ENCODE measurements around the gene RCAN1.

Gene RCAN1

DNA sequence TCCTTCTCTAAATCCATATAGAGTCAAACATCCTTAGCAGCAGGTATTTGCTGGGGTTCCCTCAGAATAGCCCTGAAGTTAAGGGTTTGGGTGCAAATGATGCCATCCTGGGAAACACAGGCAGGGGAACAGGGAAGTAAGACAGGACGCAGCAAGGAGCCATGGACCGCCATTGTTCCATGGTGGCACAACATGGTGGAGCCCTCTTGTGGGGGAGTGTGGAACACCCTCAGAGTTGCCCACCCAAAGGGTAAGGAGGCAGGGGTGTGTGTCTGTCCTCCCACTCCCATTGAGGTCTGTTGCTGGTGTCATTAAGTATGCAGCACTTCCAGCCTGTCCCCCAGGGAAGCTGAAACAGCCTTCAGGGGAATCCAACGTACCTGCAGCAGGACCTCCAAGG is 20.4 kb upstream of the RCAN1 start:
- Mint-ChIP-seq H3K27me3 (no peaks in the 10 kb centered on the region), H3K4me1 (ENCODE audit: low read depth) (peaks cover 12% of the 10 kb centered on the region), H3K4me3 (no peak overlapping the region), H3K9me3 (ENCODE audit: low read depth) (no peaks in the 10 kb centered on the region), H3K27ac (no peak overlapping the region), H3K36me3 (peaks cover 2% of the 10 kb centered on the region)

GRCh38 chr21:34632498-34632897 is 17.6 kb upstream of the RCAN1 start:
- Mint-ChIP-seq H3K4me1 (ENCODE audit: low read depth) (no peaks in the 10 kb centered on the region), H3K36me3 (no peaks in the 10 kb centered on the region), H3K27me3 (no peaks in the 10 kb centered on the region), H3K4me3 (no peak overlapping the region), H3K27ac (no peak overlapping the region), H3K9me3 (ENCODE audit: low read depth) (no peaks in the 10 kb centered on the region)

- no peak overlapping the region for H3K27ac Mint-ChIP-seq
- no peaks in the 10 kb centered on the region for H3K27me3 Mint-ChIP-seq
- H3K36me3 Mint-ChIP-seq = no peaks in the 10 kb centered on the region
- H3K4me3 Mint-ChIP-seq = no peak overlapping the region
- no peaks in the 10 kb centered on the region for H3K9me3 Mint-ChIP-seq (ENCODE audit: low read depth)
- no peaks in the 10 kb centered on the region for H3K4me1 Mint-ChIP-seq (ENCODE audit: low read depth)
These were observed 15.7 kb upstream of the RCAN1 start for GRCh38 chr21:34630536-34631143.

GRCh38 chr21:34626131-34626530 is 11.2 kb upstream of the RCAN1 start:
- no peak overlapping the region for H3K27ac Mint-ChIP-seq
- no peak overlapping the region for H3K4me3 Mint-ChIP-seq
- H3K36me3 Mint-ChIP-seq = no peaks in the 10 kb centered on the region
- peaks cover 3% of the 10 kb centered on the region for H3K27me3 Mint-ChIP-seq
- H3K9me3 Mint-ChIP-seq (ENCODE audit: low read depth) = no peaks in the 10 kb centered on the region
- no peaks in the 10 kb centered on the region for H3K4me1 Mint-ChIP-seq (ENCODE audit: low read depth)

GRCh38 chr21:34625030-34625593 is 10.2 kb upstream of the RCAN1 start:
- Mint-ChIP-seq H3K4me3 (no peak overlapping the region), H3K9me3 (ENCODE audit: low read depth) (no peaks in the 10 kb centered on the region), H3K27me3 (peaks cover 3% of the 10 kb centered on the region), H3K4me1 (ENCODE audit: low read depth) (no peaks in the 10 kb centered on the region), H3K36me3 (no peaks in the 10 kb centered on the region), H3K27ac (no peak overlapping the region)

DNA sequence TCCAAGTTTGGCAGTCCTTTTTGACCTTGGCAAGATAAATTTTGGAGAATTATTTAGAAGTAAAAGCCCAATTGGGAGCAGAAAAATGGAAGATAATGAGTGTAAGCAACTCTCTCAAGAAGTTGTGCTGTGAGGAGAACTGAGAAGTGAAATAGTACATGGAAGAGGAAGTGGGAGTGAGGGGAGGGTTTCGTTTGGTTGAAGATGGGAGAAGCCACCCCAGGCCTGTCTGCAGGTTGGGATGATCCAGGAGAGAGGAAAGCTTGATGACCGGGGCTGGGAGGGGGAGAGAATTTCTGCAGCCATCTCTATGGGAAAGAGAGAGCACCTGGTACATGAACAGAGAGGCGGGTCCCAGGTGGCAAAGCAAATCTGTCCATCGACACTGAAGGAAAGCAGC is 8.6 kb upstream of the RCAN1 start:
- Mint-ChIP-seq H3K27ac (no peak overlapping the region), H3K27me3 (peaks cover 3% of the 10 kb centered on the region)

DNA sequence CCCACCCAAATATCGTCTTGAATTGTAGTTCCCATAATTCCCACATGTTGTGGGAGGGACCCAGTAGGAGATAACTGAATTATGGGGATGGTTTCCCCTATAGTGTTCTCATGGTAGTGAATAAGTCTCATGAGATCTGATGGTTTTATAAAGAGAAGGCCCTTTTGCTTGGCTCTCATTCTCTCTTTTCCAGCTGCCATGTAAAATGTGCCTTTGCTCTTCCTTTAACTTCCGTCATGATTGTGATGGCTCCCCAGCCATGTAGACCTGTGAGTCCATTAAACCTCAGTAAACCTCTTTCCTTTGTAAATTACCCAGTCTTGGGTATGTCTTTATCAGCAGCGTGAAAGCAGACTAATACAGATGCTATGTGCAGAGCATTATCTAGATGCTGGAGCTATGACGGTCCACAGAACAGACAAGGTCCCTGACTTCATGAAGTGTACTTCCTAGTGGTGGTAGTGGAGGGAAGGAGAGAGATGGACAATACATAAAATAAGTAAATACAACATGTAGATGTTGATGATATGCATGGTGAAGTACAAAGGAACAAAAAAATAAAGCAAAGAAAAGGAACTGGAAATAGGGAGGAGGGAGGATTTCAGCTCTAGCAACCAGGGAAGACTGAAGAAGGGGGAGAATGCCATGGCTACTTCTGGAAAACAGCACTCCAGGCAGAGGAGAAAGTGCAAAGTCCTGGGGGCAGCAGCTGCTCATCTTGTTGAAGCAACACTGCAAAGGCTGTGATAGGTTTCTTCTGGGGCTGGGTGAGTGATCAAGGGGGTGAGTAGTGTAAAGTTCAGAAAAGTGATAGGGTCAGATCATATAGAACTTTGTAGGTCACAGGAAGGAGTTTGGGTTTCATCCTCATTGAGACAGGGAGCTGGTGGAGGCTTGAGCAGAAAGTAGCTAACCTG is 6.8 kb upstream of the RCAN1 start:
- Mint-ChIP-seq H3K36me3 (no peaks in the 10 kb centered on the region), H3K27me3 (peaks cover 3% of the 10 kb centered on the region), H3K9me3 (ENCODE audit: low read depth) (no peaks in the 10 kb centered on the region), H3K27ac (no peak overlapping the region), H3K4me3 (no peak overlapping the region), H3K4me1 (ENCODE audit: low read depth) (no peaks in the 10 kb centered on the region)

More for the DNA sequence above, 8.6 kb upstream of the RCAN1 start:
- H3K4me1 Mint-ChIP-seq (ENCODE audit: low read depth) = no peaks in the 10 kb centered on the region
- H3K9me3 Mint-ChIP-seq (ENCODE audit: low read depth) = no peaks in the 10 kb centered on the region
- no peak overlapping the region for H3K4me3 Mint-ChIP-seq
- H3K36me3 Mint-ChIP-seq = no peaks in the 10 kb centered on the region

DNA sequence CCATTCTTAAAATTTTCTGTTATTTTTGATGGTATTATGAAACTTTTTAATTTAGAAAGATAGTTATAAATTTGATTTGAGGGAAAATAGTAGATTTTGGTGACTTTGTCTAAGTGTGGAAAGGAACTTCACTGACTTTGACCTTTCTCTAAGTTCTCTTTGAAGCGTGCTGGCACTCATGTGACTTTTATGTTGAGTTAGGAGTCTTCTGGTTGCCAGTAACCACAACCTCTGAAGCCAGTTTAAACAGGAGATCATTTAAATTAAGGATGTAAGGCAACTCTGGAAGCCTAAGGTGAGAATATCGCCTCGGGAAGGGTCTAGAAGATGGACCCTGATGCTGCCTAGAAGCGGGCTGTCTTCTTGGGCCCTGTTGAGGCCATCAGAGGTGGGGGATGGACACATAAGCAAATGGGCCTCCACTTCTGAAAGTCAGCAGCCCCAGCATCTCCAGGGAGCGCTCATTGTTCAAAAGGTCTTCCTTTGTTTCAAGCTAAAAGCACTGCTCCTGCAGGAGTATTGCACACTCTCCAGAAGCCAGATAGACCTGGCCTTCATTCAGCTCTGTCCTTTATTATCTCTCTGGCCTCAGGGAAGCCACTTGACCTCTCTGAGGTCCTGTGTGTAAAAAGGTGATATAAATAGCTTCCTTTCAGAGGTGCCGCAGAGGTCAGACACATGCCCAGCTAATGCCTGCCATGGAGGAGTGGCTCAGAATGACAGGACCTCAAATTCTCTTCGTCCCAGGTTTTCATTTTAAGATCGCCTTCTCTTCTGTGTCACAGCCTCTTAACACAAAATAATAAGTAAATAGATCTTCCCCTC is 5.1 kb upstream of the RCAN1 start:
- peaks cover 6% of the 10 kb centered on the region for H3K4me1 Mint-ChIP-seq (ENCODE audit: low read depth)
- H3K27ac Mint-ChIP-seq = no peak overlapping the region
- peaks cover 3% of the 10 kb centered on the region for H3K27me3 Mint-ChIP-seq
- no peak overlapping the region for H3K4me3 Mint-ChIP-seq
- H3K9me3 Mint-ChIP-seq (ENCODE audit: low read depth) = no peaks in the 10 kb centered on the region
- H3K36me3 Mint-ChIP-seq = no peaks in the 10 kb centered on the region

- peaks cover 9% of the 10 kb centered on the region for H3K4me1 Mint-ChIP-seq (ENCODE audit: low read depth)
- H3K9me3 Mint-ChIP-seq (ENCODE audit: low read depth) = no peaks in the 10 kb centered on the region
- no peak overlapping the region for H3K4me3 Mint-ChIP-seq
- H3K27me3 Mint-ChIP-seq = peaks cover 3% of the 10 kb centered on the region
- no peaks in the 10 kb centered on the region for H3K36me3 Mint-ChIP-seq
- no peak overlapping the region for H3K27ac Mint-ChIP-seq
These were observed 4.0 kb upstream of the RCAN1 start for GRCh38 chr21:34618941-34619340.

GRCh38 chr21:34617753-34618339 is 2.9 kb upstream of the RCAN1 start:
- Mint-ChIP-seq H3K27me3 (no peaks in the 10 kb centered on the region), H3K36me3 (no peaks in the 10 kb centered on the region), H3K4me3 (no peak overlapping the region), H3K4me1 (ENCODE audit: low read depth) (peaks cover 18% of the 10 kb centered on the region), H3K9me3 (ENCODE audit: low read depth) (no peaks in the 10 kb centered on the region), H3K27ac (no peak overlapping the region)

DNA sequence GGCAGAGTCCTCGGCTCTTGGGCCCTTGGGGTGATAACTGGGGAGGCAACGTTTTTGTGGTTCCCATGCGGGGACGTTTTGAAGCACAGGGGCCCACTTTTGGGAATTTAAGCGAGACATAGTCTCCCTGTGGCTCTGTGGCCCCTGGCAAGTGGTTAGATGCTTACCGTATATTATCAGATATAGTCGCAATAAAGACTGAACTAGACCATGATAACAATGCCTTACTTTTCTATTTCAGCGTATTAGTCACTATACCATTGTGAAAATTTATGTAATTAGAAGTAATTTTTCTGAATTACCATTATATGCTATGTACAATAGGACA is 538 bp upstream of the RCAN1 start:
- Mint-ChIP-seq H3K4me1 (ENCODE audit: low read depth) (peaks cover 30% of the 10 kb centered on the region), H3K27me3 (no peaks in the 10 kb centered on the region), H3K9me3 (ENCODE audit: low read depth) (no peaks in the 10 kb centered on the region), H3K27ac (peak overlapping the region; percentile 66), H3K36me3 (no peaks in the 10 kb centered on the region), H3K4me3 (peak overlapping the region; percentile 87)

- Mint-ChIP-seq H3K27me3 (no peaks in the 10 kb centered on the region), H3K36me3 (no peaks in the 10 kb centered on the region), H3K4me3 (peak overlapping the region; percentile 91), H3K4me1 (ENCODE audit: low read depth) (peaks cover 30% of the 10 kb centered on the region), H3K9me3 (ENCODE audit: low read depth) (no peaks in the 10 kb centered on the region), H3K27ac (peak overlapping the region; percentile 28)
These were observed 960 bp downstream of the RCAN1 start for GRCh38 chr21:34613679-34614627.

GRCh38 chr21:34612557-34612956 is 2.4 kb downstream of the RCAN1 start:
- no peaks in the 10 kb centered on the region for H3K36me3 Mint-ChIP-seq
- H3K9me3 Mint-ChIP-seq (ENCODE audit: low read depth) = no peaks in the 10 kb centered on the region
- peaks cover 30% of the 10 kb centered on the region for H3K4me1 Mint-ChIP-seq (ENCODE audit: low read depth)
- no peak overlapping the region for H3K27ac Mint-ChIP-seq
- H3K4me3 Mint-ChIP-seq = no peak overlapping the region
- H3K27me3 Mint-ChIP-seq = no peaks in the 10 kb centered on the region

GRCh38 chr21:34612056-34612455 is 2.9 kb downstream of the RCAN1 start:
- Mint-ChIP-seq H3K4me1 (ENCODE audit: low read depth) (peaks cover 30% of the 10 kb centered on the region), H3K27me3 (no peaks in the 10 kb centered on the region), H3K27ac (no peak overlapping the region), H3K36me3 (no peaks in the 10 kb centered on the region), H3K9me3 (ENCODE audit: low read depth) (no peaks in the 10 kb centered on the region), H3K4me3 (no peak overlapping the region)
